Measurements from ENCODE around the gene FBXO4. TPM values are rescaled to one million over a fixed set of nuclear protein-coding genes. Genes with fewer than 3 reads are reported as not detected.

The FBXO4 gene, protein sequence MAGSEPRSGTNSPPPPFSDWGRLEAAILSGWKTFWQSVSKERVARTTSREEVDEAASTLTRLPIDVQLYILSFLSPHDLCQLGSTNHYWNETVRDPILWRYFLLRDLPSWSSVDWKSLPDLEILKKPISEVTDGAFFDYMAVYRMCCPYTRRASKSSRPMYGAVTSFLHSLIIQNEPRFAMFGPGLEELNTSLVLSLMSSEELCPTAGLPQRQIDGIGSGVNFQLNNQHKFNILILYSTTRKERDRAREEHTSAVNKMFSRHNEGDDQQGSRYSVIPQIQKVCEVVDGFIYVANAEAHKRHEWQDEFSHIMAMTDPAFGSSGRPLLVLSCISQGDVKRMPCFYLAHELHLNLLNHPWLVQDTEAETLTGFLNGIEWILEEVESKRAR
- 5.5 and 15.1 TPM in 2 replicates for total RNA-seq

DNA sequence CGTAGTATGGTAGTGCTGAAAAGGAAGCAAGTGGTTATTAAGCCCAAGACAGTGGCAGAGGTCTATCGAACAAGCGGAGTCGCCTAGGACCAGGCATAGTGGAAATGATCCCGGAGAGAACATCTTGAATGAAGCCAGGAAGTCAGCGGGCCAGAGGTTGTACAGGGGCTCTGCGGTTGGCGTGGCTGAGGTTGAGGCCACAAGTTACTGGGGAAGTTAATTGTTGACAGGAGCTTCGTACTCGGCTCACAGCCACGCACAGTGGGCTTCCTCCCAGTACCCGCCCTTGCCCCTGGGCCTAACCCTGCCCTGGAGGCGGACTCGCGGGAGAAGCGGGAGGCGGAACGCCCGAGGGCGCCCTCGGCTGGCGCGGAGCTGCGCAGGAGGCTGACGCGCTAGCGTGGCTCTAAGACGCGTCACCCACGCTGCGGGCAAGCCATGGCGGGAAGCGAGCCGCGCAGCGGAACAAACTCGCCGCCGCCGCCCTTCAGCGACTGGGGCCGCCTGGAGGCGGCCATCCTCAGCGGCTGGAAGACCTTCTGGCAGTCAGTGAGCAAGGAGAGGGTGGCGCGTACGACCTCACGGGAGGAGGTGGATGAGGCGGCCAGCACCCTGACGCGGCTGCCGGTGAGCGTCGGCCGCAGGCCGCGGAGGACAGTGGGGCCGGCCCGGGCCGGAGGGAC lies at the start of gene FBXO4:
TSS of gene FBXO4 (plus strand) at position 410 of the 683 bp plus-strand sequence. CDS start at position 439, 29 bp downstream.

DNA sequence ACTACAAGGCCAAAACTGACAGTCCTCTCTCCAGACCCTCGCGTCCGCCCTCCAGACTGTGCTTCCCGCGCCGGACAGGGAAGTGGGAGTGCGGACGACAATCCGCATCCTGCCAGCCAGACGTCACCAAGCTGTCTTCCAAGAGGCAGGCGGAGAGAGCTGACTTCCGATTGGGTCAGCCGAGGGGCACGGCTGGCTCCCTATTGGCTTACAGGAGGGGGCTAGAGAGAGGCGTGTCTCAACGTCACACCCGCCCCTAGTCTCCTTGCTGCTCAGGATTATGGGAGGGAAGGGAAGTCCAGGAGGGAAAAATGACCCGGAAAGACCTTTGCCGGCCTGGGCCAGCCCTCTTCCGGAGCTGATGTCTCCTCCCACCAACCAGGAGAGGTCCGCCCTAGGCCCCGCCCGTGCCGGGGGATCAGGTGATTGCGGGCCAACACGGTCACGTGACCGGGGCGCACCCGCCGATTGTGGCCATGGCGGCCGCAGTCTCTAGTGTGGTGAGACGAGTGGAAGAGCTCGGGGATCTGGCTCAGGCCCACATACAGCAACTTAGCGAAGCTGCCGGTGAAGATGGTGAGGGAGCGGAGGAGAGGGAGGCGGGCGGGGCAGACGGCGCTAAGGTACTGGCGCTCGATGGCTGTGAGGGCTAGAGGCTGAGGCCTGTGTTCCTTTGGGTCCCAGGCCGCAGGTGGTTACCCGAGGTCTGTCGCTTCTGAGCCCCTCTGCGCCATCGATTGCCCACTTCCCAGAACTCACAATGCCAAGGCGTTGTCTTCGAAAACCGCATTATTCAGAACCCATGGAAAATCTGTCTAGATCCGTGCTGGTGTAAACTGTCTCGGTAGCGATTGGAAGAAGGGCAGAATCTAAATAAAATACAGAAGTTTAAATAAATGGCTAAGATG lies 20.9 kb upstream of the FBXO4 start, which contains the start of gene RIMOC1:
TSS of gene RIMOC1 (plus strand) at position 453 of the 908 bp plus-strand sequence. CDS start at position 477, 24 bp downstream.

Other genes starting within 250 kb of the FBXO4 start
- 42.1 and 44.7 TPM in 2 replicates for gene OXCT1, start 54.9 kb upstream of the FBXO4 start, total RNA-seq
- 12.1 and 14.9 TPM in 2 replicates for gene RIMOC1, start 20.9 kb upstream of the FBXO4 start, total RNA-seq

Data from myometrial cell (primary cell).